Stimulated activated naive CD4-positive, alpha-beta T cell treated with Interleukin-2 at 50 U/mL for 16 hours (primary cell): ENCODE measurements around the gene ZFTA.
A peak's percentile ranks its signal among the peaks of the same experiment; 100 is the strongest.
"Not testable (repeated sequence)": the region's sequence is repeated elsewhere in the genome, so short reads cannot be mapped to it uniquely, and the experiment has no call there.

Source experiments
- DNase-seq: peaks from one replicate; lab custom pipeline; 2025; lab: John Stamatoyannopoulos, UW

Gene ZFTA

DNA sequence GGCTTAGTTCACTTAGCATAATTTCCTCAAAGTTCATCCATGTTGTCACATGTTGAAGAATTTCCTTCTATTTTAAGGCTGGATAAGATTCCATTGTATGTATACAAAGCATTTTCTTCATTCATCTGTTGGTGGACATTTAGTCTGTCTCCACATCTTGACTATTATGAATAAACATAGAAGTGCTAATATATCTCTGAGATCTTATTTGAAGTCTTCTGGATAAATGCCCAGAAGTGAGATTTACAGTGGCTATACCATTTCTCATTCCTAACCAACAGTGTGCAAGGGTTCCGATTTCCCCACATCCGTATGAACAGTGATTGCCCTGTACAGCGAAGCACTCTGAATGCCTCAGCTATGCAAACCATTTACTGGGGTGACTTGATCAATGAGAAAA is 6.6 kb upstream of the ZFTA start:
- DNase-seq: no peak

DNA sequence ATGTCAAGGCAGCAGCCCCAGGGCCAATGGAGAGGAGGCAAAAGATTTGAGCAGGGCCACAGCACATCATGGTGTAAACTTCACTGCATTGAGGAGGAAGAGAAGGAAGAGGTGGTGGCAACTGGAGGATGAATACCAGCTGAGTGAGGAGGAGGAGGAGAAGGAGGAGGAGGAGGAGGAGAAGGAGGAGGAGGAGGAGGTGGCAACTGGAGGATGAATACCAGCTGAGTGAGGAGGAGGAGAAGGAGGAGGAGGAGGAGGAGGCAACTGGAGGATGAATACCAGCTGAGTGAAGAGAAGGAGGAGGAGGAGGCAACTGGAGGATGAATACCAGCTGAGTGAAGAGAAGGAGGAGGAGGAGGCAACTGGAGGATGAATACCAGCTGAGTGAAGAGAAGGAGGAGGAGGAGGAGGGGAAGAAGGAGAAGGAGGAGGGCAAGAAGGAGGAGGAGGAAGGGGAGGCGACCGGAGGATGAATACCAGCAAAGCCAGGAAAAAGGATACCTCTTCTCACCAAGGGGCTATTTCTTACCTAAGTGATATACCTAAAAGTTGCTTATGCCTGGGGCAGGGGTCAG is 3.3 kb upstream of the ZFTA start:
- DNase-seq: not testable (repeated sequence)

DNA sequence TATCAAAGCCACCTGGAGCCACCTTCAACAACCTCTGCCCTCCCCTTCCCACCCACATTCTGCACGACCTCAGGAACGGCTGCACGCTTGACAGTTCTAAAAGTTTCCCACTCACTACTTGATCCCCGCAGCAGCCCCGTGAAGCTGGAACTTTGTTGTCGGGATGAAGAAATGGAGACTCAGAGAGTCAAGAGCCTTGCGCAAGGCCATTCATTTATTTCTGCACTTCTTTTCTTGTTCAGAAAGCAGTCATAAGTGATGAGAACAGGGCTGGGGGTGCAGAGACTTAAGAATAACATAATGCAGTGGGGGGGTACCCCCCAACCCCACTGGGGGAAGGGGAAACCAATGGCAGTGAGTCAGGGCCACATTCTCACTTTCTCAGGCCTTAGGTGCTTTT is 2.2 kb upstream of the ZFTA start:
- no peak for DNase-seq

DNA sequence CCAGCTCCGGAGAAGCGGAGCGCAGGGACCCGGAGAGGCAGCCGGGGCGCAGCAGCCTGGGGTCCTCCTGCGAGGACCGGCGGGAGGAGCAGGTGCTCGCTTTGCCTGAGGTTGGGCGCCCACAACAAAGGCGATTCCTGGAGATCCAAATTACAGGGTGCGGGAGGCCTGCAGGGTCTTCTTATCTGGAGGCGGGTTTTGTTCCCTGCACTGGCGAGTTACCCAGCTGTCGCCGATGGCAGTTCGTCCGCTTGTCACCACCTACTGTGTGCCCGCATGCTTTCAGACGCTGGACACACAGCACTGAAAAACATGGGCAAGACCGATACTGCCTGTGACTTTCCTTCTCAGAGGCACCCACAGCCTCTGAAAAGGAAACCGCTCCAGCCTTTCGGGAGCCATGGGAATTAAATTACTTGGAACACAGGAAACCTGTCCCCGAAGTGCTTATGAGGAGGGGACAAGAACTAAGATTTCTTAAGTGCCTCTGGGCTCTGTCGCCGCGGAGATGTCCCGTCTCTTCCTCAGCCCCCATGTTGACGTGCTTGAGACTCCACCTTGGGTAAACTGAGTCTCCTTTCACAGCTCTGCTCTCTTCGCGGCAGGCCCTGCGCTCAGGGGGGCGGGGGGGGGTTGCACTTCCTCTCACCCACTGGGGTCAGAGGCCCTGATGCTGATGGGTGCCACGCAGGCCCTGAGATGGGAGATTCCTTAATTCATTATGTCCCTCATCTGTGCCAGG is 1.3 kb upstream of the ZFTA start:
- DNase-seq: no peak

DNA sequence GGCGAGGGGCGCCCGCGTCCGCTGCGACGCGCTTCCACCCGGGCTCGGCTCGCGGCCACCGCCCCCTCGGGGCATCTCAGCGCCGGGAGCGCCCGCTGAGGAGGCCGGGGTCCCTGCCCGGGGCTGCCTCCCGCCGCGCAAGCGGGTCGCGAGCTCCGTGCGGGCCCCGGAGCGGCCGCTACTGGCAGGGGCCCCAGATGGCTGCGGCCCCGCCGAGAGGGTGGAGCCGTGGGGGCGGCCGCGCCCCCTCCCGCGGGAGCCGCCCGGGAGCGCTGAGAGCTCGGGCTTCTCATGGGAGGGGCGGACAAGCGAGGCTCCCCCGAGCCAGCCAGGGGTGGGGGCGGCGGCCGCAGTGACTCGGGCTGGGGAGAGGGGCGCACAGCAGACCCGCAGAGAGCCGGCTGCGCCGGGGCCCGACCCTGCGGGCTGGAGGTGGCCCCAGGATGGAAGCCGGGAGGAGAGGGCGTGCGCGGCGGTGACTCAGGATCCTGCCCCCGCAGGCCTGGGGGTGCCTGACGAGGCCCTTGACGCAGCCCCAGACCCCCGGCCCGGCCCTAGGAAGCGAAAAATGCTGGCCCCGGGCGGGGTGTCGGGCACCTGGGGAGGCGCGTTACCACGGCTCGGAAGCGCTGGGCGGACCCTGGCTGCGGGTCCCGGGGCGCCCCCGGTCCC is 603 bp upstream of the ZFTA start:
- peak; percentile 20 for DNase-seq

DNA sequence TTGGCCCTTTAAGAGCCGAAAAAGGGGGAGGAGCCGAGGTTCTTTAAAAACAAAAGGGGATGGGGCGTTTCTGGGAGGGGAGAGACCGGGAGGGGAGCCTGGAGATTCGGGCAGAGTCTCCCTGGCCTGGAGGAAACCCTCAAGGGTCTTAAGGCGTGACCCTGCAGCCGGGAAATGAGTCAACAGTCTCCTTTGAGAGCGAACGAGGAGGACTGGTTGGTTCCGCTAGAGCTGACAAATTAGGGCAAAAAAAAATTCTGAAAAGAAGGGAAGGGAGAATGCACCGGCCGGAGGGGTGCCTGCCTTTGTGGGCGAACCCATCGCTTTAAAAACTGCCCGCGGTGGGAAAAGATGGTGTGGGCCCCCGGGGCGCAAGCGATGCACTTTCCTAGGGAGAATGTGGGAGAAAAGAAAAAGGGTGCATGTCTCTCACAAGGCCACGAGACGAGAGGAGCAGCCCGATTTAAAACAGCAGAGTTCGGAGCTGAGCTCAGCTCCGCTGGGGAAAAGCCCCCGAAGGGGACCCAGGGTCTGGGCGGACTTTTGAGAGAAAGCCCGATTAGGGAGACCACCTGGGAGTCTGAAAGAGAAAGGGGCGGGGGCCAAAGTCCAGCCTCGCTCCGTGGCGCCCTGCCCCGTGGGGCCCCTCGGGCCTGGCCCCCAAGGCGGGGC is 874 bp downstream of the ZFTA start:
- peak; percentile 16 for DNase-seq

DNA sequence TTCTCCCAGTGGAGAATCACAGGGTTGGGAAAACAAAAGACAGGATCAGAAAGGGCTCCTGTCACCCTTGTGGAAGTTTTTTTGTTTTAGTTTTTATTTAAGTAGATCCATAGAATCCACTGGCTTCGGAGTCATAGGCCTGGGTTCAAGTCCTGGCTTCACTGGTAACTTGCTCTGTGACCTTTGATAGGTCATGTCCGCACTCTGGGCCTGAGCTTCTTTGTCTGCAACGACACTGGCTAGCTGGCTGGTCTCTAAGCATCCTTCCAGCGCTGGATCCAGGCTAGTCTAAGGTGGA is 1.4 kb downstream of the ZFTA start:
- no peak for DNase-seq

DNA sequence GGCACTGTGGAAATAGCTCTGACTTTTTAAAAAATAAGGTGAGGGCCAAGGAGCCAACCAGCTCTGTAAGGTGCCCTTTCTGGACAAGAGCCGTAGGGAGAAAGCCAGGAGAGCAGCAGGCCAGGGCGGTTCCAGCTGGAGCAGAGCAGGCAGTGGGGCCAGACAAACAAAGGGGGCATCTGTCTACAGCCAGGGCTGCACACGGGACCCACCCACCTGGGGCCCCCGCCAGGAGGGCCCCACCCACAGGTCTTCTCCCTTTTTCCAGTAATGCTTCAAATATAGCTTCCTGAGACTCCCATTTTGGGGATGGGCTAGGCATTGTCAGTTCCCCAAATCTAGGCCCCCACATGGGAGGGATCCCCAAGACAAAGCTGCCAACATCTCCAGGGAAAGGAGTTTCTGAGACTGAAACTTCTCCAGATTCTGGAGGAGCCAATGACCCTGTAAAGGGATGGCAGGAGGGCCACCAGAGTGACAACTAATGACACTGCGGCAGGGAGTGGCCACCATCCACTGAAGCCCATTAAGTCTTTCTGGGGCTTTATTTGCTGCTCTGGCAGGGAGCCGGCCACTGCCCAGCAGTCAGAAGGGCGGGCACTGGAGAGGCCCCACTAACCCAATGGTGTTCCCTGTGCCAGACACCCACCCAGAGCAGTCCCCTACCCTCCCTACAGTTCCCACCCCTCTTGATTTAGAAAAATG is 1.9 kb downstream of the ZFTA start:
- no peak for DNase-seq

DNA sequence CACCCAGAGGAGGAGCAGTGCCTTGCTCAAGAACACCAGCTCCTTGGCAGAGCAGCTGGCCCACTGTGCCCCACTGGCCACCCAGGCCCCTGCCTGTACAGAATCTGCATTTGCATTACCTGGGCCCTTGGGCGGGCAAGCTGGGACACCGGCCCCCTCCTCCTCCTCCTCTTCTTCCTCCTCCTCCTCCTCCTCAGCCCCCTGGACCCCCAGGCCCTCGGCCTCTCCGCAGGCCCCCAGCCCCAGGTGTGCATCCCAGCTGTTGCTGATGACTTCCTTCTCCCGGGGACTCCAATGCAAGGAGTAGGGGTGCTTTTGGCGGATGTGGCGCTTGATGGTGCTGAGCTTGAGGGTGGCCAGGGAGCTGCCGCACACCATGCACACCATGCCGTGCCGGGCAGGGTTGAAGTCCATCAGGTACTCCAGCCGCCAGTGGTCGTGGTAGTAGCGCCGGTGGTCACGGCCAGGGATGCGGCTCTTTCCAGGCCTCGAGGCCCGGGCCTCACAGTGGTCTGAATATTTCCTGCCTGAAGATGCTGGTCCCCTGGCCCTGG is 2.8 kb downstream of the ZFTA start:
- no peak for DNase-seq

DNA sequence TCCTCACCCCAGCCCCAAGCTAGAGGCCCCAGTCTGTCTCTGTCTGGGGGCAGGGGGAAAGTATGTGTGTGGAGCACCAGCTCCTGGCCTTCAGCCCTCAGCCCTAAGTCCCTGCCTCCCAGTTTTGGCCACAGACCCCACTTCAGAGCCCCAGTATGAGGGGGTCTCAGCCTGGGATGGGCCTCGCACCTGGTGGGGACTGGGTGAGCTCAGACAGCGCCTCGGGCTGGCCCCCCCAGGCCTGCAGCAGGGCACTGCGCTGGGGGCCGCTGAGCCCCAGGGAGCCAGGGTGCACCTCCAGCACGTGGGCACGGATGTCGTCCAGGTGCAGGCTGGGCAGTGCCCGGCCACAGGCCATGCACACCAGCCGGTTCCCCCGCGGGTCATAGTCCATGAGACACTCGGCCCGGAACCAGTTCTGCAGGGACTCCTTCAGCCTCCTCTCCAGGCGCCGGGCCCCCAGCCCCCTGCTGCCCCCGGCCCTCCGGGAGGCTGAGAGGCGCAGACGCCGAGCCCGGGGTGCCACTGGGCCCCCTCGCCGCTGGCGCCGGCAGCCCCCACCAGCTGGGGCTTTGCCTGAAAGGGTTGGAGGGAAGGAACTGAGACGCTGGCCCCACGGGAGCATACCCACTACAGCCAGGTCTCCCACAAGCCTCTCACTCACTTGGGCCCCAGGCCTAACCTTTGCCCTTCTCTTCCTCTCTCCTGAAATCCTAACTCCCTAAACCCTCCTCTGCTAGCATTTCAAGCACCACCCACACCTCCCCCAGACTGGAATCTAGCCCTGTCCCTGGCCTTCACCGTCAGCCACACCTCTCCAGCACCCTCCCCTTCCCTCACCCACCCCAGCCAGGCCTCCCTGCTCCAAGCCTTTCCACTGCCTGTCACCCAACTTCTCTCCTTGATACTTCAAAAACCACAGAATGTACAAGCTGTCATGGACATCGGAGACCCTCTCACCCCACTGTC is 3.6 kb downstream of the ZFTA start:
- DNase-seq: no peak

DNA sequence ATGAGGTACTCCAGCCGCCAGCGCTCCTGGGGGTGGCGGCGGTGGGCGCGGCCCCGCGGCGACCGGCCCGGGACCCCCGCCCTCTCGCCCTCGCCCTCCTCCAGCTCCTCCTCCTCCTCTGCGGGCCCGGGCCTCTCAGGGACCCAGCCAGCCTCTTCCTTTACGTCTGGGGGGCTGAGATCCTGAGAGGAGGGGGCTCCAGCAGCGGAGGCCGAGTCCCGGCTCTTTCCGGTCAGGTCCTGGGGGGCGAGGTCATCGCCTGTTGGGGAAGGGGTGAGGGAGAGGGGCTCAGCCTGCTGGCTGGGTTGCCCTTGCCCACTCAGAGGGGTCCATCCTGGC is 4.3 kb downstream of the ZFTA start:
- DNase-seq: no peak

DNA sequence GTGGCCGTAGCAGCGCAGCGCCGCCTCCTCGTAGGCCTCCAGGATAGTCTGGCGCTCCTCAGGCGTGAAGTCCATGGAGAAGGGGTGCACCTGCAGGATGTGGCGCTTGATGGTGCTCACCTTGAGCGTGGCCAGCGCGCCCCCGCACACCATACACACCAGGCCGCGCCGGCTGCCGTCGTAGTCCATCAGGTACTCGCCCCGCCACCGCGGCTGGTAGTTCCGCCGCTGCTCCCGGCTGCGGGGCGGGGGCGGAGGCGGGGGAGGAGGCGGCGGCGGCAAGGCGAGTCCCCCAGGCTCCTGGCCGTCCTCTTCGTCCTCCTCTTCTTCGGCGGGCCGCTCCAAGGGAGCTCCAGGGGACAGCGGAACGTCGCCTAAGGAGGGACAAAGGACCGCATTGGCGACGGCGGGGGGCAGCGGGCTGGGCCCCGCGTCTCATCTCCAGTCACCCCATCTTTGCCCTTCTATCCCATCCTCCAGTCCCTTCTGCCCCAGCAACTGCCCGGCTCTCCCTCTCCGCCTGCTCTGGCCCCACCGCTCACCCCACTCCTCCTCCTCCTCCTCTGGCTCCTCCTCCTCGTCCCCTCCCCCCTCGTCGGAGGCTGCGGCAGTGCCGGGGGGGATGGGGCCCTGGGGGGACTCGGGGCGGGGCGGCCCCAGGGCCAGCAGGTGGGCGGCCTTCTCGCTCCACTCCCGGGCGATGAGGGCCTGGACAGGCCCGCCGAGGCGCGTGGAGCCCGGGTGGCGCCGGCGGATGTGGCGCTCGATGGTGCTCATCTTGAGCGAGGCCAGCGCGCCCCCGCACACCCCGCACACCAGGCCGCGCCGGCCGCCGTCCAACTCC is 4.9 kb downstream of the ZFTA start:
- no peak for DNase-seq

DNA sequence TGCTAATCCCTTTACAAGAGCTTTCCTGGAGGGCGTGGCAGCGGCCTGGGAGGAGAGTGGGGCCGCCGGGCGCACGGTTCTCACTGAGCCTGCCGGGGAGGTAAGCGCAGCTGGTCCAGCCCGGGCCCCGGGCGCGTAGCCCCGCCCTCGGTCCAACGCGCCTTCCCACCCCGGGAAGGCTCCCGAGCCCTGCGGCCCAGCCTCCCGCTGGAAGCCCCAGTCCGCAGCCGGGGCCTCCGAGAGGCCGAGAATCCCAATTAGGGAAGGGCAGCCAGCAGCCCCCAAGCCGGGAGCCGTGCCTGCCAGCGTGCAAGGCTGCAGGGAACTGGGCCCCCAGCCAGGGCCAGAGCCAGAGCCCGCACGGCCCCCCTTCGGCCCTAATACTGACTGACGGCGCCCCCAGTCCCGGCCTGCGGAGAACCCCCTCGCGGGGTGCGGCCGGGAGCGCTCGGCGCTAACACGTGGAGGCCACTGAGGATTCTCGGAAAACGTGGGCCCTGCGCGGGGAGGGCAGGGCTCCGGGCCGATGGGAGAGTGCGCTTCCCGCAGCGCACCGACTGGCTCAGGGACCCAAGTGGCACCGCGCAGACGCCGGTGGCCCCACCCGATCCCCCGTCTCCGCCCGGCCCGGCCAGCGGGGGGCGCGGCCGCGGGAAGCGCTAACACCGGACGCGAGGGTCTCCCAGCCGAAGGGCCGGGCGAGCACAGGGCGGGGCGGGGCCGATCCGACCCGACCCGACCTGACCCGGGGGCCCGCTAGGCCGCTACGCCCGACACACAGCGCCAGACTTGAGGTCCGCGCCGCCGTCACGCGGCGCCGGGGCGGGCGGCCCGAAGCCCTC is 5.7 kb downstream of the ZFTA start:
- no peak for DNase-seq

DNA sequence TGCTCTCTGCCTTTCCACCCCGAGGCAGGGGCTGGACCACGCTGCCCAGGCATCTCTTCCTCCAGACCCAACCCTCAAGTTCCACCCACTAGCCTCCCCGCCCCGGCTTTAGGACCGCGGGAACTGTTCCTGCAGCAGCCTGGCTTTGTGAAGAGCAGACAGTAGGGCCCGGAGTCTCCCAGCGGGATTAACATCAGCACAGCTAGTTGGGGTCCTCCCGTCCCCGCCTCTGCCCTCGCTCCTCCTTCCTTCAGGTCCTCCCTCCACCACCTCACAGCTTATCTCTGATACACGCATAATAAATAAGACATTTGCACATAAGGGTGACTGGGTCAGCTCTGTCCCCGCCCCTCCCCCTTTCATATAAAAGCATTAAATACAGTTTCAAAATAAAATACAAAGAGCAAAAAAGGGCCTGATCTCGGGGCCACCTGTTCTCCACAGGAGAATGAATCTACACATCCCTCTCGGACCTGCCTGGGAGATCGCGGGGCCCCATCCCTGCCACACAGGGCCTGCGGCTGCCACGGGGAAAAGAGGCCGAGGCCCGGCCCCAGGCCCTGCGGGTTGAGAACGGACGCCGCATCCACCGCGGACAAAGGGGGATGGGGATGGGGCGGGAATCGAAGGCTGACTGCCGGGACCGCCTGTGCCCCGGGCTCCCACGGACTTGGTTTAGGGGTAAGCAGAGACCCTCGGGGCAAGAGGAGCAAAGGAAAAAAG is 6.5 kb downstream of the ZFTA start:
- DNase-seq: no peak

DNA sequence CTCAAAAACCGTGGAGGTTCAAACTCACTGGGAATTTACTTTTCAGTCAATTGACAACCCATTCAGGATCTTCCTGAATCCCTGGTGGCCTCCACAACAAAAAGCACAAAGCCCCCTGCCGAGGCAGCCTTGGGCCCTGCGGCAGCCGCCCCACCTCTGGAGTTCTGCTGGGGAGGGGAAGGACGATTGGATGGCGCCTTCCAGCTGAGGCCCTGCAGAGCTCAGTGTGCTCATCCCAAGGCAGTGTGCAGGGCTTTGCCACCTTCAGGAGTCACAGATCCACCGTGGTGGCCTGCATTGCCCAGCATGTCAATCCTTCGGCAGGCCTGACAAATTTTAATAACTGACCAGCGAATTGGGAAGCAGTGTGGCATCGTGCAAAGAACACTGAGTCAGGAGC is 7.4 kb downstream of the ZFTA start:
- no peak for DNase-seq

DNA sequence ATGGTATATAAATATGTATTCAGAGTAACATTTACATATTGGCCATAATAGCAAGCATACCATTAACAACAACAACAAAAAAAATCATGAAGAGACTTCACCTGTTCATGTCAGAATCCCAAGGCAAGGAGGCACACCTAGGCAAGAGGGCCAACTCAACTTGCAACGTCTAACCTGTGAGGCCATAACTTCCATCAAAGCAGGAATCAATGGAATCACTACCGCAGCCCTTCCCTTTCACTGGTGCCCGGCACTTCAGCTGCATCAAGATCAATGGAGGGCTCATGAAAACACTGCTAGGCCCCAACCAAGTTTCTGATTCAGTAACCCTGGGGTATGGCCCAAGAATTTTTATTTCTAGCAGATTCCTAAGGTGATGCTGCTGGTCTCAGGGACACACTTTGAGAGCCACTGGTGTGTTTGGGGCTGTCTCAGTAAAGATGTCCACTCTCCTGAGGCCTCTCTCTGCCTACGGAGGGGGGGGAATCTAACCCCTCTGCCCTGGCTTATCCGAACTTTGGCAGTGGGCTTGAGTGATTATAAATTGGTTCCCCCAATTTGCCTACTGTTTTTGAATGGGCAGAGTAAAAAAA is 8.0 kb downstream of the ZFTA start:
- DNase-seq: no peak

DNA sequence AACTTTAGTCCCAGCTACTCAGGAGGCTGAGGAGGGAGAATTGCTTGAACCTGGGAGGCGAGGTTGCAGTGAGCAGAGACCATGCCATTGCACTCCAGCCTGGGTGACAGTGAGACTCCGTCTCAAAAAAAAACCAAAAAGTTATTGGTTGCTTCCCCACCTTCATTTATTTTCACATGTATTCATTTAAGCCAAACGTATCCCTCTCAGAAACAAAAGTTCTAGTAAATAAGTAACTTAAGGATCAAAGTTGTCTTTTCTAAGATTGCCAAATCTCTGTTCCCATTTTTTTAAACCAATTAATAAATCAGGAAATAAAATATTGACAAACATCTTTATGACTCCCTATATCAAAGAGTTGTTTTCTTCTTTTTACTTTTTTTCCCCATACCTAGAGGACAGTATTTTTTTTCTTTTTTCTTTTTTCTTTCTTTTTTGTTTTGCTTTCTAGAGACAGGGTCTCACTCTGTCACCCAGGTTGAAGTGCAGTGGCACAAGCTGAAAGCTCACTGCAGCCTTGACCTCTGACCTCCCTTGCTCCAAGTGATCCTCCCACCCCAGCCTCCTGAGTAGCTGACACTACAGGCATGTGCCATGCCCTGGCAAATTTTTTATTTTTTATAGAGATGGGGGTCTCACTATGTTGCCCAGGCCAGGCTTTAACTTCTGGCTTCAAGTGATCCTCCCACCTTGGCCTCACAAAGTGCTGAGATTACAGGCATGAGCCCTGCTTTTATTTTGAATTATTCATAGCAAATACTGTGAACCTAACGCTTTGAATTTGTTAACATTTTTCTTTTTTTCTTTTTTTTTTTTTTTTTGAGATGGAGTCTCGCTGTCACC is 11.4 kb downstream of the ZFTA start:
- DNase-seq: no peak
